GM13977 (cell line): ENCODE results near the gene STAG2.
"Not testable (repeated sequence)": the region's sequence is repeated elsewhere in the genome, so short reads cannot be mapped to it uniquely, and the experiment has no call there.

Experiments
- DNase-seq: peaks from one replicate; pipeline ENCODE4 v3.0.0; 2012; ENCODE audit warnings: low spot score
- in situ Hi-C: fragments of 300-500 bp; cut with MboI; formaldehyde crosslinking; loops from one replicate; pipeline ENCODE4 v1.12.0; 2022; ENCODE audit warnings: low sequenced_read_pairs, low pct_unique_long_range_greater_than_20kb, mixed read lengths, inconsistent platforms; ENCODE audit not compliant: unreplicated experiment
- TF ChIP-seq, protein P1 (sequence below): IDR thresholded peaks from 2 replicates; pipeline ENCODE4 v1.5.1; 2012; ENCODE audit warnings: mild to moderate bottlenecking, control low read depth; ENCODE audit not compliant: insufficient read depth; ENCODE audit errors: extremely low read depth, missing control alignments

The STAG2 gene

DNA sequence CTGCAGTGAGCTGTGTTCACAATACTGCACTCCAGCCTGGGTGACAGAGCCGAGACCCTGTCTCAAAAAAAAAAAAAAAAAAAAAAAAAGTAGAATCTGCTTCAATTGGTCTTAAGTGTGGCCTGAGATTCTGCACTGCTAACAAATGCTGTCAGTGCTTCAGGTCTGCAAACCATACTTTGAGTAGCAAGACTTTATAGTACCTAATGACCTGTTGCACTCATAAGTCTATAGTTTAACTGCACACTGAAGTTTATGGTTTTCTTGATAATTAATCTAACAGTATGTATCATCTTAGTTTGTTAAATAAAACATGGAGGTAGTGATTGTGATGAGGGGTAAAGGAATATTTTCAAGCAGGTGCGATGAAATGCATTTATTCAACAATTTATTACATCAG, 135.6 kb downstream of the STAG2 start:
- in situ Hi-C loops: no loop called here
- DNase-seq: no peak
- TF ChIP-seq, protein P1, sequence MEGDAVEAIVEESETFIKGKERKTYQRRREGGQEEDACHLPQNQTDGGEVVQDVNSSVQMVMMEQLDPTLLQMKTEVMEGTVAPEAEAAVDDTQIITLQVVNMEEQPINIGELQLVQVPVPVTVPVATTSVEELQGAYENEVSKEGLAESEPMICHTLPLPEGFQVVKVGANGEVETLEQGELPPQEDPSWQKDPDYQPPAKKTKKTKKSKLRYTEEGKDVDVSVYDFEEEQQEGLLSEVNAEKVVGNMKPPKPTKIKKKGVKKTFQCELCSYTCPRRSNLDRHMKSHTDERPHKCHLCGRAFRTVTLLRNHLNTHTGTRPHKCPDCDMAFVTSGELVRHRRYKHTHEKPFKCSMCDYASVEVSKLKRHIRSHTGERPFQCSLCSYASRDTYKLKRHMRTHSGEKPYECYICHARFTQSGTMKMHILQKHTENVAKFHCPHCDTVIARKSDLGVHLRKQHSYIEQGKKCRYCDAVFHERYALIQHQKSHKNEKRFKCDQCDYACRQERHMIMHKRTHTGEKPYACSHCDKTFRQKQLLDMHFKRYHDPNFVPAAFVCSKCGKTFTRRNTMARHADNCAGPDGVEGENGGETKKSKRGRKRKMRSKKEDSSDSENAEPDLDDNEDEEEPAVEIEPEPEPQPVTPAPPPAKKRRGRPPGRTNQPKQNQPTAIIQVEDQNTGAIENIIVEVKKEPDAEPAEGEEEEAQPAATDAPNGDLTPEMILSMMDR: no peak

DNA sequence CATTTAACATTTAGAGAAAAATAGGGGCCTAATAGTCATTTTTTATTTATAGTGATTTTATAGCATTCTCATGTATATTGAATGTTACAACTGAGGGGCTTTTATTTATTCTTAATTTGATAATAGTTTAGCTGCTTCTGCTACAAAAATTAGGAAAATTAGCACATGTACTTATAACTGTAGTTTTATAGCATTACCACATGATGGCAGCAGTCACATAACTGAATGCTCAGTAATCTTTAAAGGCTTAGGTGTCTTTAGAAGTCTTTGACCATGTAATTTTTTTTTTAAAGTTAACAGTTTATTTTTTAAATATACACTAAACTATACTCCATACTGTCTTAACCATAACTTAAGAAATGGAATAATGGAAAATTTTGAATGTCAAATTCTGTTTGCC, 136.6 kb downstream of the STAG2 start:
- no peak for DNase-seq
- TF ChIP-seq, protein P1: peak; percentile 57
- in situ Hi-C loops: no loop called here

DNA sequence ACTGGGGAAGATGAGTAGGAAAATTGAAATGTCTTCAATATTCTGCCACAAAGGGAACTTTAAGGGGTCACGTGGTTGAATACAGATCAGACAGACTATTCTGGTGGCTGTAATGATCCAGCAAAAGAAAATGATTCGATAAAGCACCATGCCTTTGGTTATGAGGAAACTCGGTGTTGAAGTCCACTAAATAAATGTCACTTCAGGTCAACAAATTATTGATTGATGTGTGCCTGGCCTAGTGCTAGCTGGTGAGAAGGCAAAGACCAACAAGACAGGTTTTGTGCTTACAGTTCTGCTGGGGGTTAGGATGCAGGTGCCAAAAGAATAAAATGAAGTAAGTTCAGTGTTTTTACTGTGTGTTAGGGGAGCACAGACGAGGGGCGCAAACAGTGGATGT, 142.5 kb downstream of the STAG2 start:
- in situ Hi-C loops: no loop called here
- no peak for DNase-seq
- TF ChIP-seq, protein P1: no peak

DNA sequence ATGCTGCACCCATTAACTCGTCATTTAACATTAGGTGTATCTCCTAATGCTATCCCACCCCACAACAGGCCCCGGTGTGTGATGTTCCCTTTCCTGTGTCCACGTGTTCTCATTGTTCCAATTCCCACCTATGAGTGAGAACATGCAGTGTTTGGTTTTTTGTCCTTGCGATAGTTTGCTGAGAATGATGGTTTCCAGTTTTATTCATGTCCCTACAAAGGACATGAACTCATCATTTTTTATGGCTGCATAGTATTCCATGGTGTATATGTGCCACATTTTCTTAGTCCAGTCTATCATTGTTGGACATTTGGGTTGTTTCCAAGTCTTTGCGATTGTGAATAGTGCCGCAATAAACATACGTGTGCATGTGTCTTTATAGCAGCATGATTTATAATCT, 143.0 kb downstream of the STAG2 start:
- in situ Hi-C loops, DNase-seq: not testable (repeated sequence)

DNA sequence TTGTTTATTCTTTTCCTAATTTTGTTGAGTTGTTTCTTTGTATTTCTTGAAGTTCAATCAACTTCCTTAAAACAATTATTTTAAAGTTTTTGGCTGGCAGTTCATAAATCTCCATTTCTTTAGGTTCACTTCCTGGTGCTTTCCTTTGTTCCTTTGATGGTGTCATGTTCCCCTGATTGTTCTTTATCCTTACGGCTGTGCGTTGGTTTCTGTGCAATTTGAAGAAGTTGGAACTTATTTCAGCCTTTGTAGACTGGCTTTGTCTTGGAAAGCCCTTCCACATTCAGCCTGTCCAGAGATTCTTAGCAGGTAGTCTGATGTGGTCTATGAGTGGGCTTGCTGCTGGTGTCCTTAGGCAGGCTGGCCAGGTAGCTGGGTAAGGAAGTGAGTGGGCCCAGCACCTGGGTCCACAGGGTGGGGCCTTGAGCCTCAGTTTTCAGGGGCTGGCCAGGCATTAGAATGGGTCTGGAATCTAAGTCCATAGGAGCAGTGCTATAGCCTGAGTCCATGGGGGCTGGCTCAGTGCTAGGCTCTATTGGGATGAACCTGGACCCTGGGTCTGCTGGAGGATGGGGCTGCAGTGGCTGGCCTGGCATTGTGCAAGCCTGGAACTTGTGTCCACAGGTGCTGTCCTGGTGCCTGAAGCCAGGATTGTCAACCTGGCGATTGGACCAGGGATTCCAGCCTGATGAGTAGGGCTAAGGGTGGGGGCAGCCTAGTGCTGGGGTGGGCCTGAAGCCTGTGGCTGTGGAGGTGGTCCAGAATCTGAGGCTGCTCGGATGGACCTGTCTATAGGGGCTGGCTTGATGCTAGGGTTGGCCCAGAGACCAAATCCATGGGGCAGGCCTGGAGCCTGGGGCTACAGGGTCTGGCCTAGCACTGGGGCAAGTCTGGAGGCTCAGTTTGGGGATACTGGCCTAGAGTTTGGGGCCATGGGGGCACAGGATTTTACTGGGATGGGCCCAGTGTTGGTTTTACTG, 152.4 kb downstream of the STAG2 start:
- in situ Hi-C loops: no loop called here
- no peak for DNase-seq
- TF ChIP-seq, protein P1: no peak

DNA sequence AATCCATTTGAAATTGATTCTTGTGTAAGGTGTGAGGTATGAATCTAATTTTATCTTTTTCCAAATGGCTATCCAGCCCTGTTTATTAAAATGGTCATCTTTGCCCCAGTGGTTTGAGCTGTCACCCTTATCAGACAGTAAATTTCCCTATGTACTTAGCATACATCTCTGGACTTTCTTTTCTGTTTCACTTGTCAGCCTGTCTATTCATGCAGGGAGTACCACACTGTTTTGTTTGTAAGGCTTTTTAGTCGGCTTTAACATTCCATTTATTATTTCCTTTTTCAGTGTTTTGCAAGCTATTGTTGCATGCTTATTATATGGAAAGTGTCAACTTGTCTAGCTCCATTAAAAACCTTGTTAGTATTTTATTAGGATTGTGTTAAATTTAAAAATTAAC, 155.8 kb downstream of the STAG2 start:
- DNase-seq: no peak
- TF ChIP-seq, protein P1: no peak
- in situ Hi-C loops: no loop called here

DNA sequence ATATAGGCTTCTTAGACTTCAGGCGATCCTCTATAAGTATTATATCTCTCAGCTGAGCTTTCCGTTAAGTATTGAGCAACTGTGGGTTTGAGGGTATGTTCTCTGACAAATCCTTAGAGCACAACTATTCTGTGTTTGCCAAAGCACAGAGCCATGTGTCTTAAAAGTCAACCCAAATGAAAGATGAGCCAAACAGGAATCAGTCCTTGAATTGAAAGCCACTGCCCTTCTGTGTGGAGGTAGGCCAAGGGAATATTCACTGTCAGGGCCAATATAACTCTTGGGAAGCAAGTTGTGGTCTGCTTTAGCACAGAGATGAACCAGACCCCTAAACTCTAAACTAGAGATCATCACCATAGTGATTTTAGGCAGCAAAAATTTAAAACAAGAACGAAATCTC, 164.0 kb downstream of the STAG2 start:
- DNase-seq: no peak
- in situ Hi-C loops: no loop called here
- TF ChIP-seq, protein P1: no peak
